GM19328 (cell line): Measurements from ENCODE around the gene ADORA3.

Source experiments
- ATAC-seq: cut with Tn5 transposase; IDR thresholded peaks from one replicate; pipeline ENCODE4 v1.9.1; 2021; ENCODE audit warnings: mild to moderate bottlenecking, moderate library complexity; ENCODE audit not compliant: unreplicated experiment

Gene ADORA3

DNA sequence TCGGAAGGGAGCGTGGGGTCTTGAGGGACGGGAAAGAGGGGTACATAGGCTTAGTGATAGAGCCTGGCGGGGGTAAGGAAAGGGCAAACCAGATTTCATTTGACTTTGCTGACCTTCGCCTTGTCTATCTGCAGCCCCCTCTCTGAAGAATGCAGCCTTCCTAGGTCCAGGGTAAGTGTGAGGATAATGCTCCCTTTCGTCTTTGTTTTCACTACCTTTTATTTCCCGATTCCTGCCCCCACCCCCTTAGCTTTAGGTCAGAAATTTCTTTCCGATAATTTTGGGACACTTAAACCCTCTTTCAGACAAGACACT lies 53.8 kb downstream of the ADORA3 start:
- ATAC-seq: no peak
